HepG2 (cell line): Measurements from ENCODE around the gene GLB1L. TPM values are rescaled to one million over a fixed set of nuclear protein-coding genes. Genes with fewer than 3 reads are reported as not detected.
A peak's percentile ranks its signal among the peaks of the same experiment; 100 is the strongest.

Experiments used
- BRD4 ChIP-seq: sonication (generic); formaldehyde crosslinking; IDR thresholded peaks from 2 replicates; pipeline ENCODE4 v1.4.0; 2020; ENCODE audit warnings: missing genetic modification reagents
- NFE2L1 ChIP-seq: sonication (generic); formaldehyde crosslinking; IDR thresholded peaks from 2 replicates; pipeline ENCODE4 v1.4.0; 2020; ENCODE audit warnings: missing genetic modification reagents, mild to moderate bottlenecking, borderline replicate concordance
- NFRKB ChIP-seq: fragments of 450-650 bp; IDR thresholded peaks from 2 replicates; pipeline ENCODE4 v1.6.1; 2017
- PCBP2 ChIP-seq: fragments of 200-400 bp; formaldehyde crosslinking; optimal IDR thresholded peaks from 2 replicates; pipeline ENCODE3; 2018; ENCODE audit warnings: low read length, low read depth; ENCODE audit not compliant: poor library complexity, severe bottlenecking
- ZBTB8A ChIP-seq: sonication (generic); formaldehyde crosslinking; IDR thresholded peaks from 2 replicates; pipeline ENCODE4 v1.4.0; 2020; ENCODE audit warnings: mild to moderate bottlenecking, low read depth, missing genetic modification reagents, borderline replicate concordance
- ZFYVE20 ChIP-seq: sonication (generic); formaldehyde crosslinking; IDR thresholded peaks from 2 replicates; pipeline ENCODE4 v1.8.0; 2023; ENCODE audit warnings: low read depth, mild to moderate bottlenecking, moderate library complexity, missing genetic modification reagents, borderline replicate concordance
- ZNF318 ChIP-seq: sonication (generic); formaldehyde crosslinking; IDR thresholded peaks from 2 replicates; pipeline ENCODE4 v1.4.0; 2020; ENCODE audit warnings: mild to moderate bottlenecking, missing genetic modification reagents
- ZNF382 ChIP-seq: sonication (generic); formaldehyde crosslinking; IDR thresholded peaks from 2 replicates; pipeline ENCODE4 v1.5.0; 2020; ENCODE audit warnings: missing genetic modification reagents, mild to moderate bottlenecking, borderline replicate concordance
- ZNF446 ChIP-seq: sonication (generic); formaldehyde crosslinking; IDR thresholded peaks from 2 replicates; pipeline ENCODE4 v1.5.0; 2020; ENCODE audit warnings: mild to moderate bottlenecking, missing genetic modification reagents
- ZNF609 ChIP-seq: sonication (generic); formaldehyde crosslinking; IDR thresholded peaks from 2 replicates; pipeline ENCODE4 v1.4.0; 2020; ENCODE audit warnings: mild to moderate bottlenecking, missing genetic modification reagents, borderline replicate concordance
- ZNF674 ChIP-seq: sonication (generic); formaldehyde crosslinking; IDR thresholded peaks from 2 replicates; pipeline ENCODE4 v1.5.0; 2020; ENCODE audit warnings: low read depth, mild to moderate bottlenecking, missing genetic modification reagents
- polyA plus RNA-seq, 8 experiments: library from polyadenylated mRNA; depleted of rRNA in 3 of 8; stranded (reverse) in 7 of 8; unstranded in 1 of 8; fragments of >200 nt; fragmentation: Illumina TruSeq in 4 of 8; extraction: Trizol in 4 of 8; gene quantifications; 2 replicates each; pipeline versions ENCODE4 v1.2.1 to v1.2.3, GENCODE V29; 2011 to 2016; ENCODE audit warnings: low read depth in 4 of 8, missing spikeins in 1 of 8, mixed read lengths in 1 of 8; ENCODE audit not compliant: insufficient read depth in 1 of 8
- total RNA-seq, 5 experiments: library from RNA; depleted of rRNA; stranded (reverse); fragments of >200 nt; fragmentation: Illumina TruSeq; extraction: Trizol; gene quantifications; 2 replicates each; pipeline ENCODE4 v1.2.3, GENCODE V29; 2016; ENCODE audit warnings: low read depth in 1 of 5
- TF ChIP-seq, protein P1 (sequence below): IDR thresholded peaks from 2 replicates; pipeline ENCODE4 v1.6.1; 2018; ENCODE audit warnings: missing genetic modification reagents

Gene GLB1L
- total and polyA plus RNA-seq, 2 of the 13 experiments (the other 11 are each of a cell fraction or from before 2014, with no cell fraction given): 6.8 to 7.3 TPM

GRCh38 chr2:219294356-219295351 lies 49.4 kb upstream of the GLB1L start (continued):
- 0 out of 2 replicates have a peak, but pooled peaks have one; percentile 25 for TF ChIP-seq ZNF609
- TF ChIP-seq NFE2L1 (CRISPR knock-in tag): no peak
- TF ChIP-seq ZBTB8A (CRISPR knock-in tag): no peak
- TF ChIP-seq BRD4: no peak
- TF ChIP-seq ZNF318 (CRISPR knock-in tag): no peak
- TF ChIP-seq ZNF674 (CRISPR knock-in tag): no peak
- TF ChIP-seq, protein P1, sequence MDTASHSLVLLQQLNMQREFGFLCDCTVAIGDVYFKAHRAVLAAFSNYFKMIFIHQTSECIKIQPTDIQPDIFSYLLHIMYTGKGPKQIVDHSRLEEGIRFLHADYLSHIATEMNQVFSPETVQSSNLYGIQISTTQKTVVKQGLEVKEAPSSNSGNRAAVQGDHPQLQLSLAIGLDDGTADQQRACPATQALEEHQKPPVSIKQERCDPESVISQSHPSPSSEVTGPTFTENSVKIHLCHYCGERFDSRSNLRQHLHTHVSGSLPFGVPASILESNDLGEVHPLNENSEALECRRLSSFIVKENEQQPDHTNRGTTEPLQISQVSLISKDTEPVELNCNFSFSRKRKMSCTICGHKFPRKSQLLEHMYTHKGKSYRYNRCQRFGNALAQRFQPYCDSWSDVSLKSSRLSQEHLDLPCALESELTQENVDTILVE (CRISPR knock-in tag): peak; percentile 38; the same call in 1 of the 2 replicates
- TF ChIP-seq ZNF446: no peak
- TF ChIP-seq PCBP2: peak; percentile 32
- TF ChIP-seq NFRKB: no peak
- TF ChIP-seq ZNF382: no peak
- TF ChIP-seq ZFYVE20 (CRISPR knock-in tag): no peak
